Lower leg skin (tissue), 3 donors: ENCODE data around the gene PIK3CB.

Experiments used
- CTCF ChIP-seq, 3 donors: fragments of 450-650 bp; IDR thresholded peaks; one replicate each; pipeline ENCODE4 v1.5.1; 2016; ENCODE audit warnings: antibody characterized with exemption in 3 of 3, mild to moderate bottlenecking in 3 of 3, moderate library complexity in 2 of 3
- POLR2A ChIP-seq, 2 donors: fragments of 450-650 bp; IDR thresholded peaks; one replicate each; pipeline ENCODE4 v1.6.1; 2016 to 2017; ENCODE audit warnings: antibody characterized with exemption in 2 of 2, mild to moderate bottlenecking in 1 of 2, moderate library complexity in 1 of 2

DNA sequence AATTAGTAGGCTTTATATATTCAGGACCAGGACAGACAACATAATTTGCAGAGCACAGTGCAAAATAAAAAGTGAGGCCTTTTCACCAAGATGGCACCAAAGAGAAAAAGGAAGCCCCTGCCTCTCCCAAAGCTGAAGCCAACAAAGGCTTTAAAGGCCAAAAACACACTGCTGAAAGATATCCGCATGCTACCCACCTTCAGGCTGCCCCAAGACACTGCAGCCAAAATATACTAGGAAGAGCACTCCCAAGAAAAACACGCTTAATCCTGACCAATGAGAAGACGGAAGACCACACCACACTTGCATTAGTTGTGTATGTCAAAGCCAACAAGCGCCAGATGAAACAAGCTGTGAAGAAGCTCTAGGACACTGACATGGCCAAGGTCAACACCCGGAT is 38.0 kb downstream of the PIK3CB start:
- TF ChIP-seq POLR2A (IDR thresholded peaks at IDR 0.05) (no peak), CTCF (IDR thresholded peaks at IDR 0.05) (no peak)
